Ishikawa (cell line): ENCODE results near the gene LAPTM5.

ENCODE experiments used
- CEBPB ChIP-seq: IDR thresholded peaks from 2 replicates; pipeline ENCODE4 v1.6.1; 2012
- CREB1 ChIP-seq: IDR thresholded peaks from 2 replicates; pipeline ENCODE4 v1.6.1; 2012; ENCODE audit warnings: low read depth
- EGR1 ChIP-seq: IDR thresholded peaks from 2 replicates; pipeline ENCODE4 v1.6.1; 2012
- EP300 ChIP-seq: IDR thresholded peaks from 2 replicates; pipeline ENCODE4 v1.6.1; 2012; ENCODE audit warnings: borderline replicate concordance
- FOXM1 ChIP-seq: IDR thresholded peaks from 2 replicates; pipeline ENCODE4 v1.6.1; 2012; ENCODE audit warnings: low read depth, borderline replicate concordance
- NFIC ChIP-seq: IDR thresholded peaks from 2 replicates; pipeline ENCODE4 v1.6.1; 2012
- TAF1 ChIP-seq: IDR thresholded peaks from 2 replicates; pipeline ENCODE4 v1.6.1; 2012; ENCODE audit warnings: low read depth, mild to moderate bottlenecking
- TCF12 ChIP-seq: IDR thresholded peaks from 2 replicates; pipeline ENCODE4 v1.6.1; 2012; ENCODE audit warnings: low read depth
- TEAD4 ChIP-seq: IDR thresholded peaks from 2 replicates; pipeline ENCODE4 v1.6.1; 2012
- YY1 ChIP-seq: IDR thresholded peaks from 2 replicates; pipeline ENCODE4 v1.6.1; 2012; ENCODE audit warnings: low read depth
- ZBTB7A ChIP-seq: IDR thresholded peaks from 2 replicates; pipeline ENCODE4 v1.6.1; 2012; ENCODE audit warnings: low read depth
- TF ChIP-seq, protein P1 (sequence below): IDR thresholded peaks from 2 replicates; pipeline ENCODE4 v1.6.1; 2012
- TF ChIP-seq, protein P2 (sequence below): IDR thresholded peaks from 2 replicates; pipeline ENCODE4 v1.6.1; 2012

DNA sequence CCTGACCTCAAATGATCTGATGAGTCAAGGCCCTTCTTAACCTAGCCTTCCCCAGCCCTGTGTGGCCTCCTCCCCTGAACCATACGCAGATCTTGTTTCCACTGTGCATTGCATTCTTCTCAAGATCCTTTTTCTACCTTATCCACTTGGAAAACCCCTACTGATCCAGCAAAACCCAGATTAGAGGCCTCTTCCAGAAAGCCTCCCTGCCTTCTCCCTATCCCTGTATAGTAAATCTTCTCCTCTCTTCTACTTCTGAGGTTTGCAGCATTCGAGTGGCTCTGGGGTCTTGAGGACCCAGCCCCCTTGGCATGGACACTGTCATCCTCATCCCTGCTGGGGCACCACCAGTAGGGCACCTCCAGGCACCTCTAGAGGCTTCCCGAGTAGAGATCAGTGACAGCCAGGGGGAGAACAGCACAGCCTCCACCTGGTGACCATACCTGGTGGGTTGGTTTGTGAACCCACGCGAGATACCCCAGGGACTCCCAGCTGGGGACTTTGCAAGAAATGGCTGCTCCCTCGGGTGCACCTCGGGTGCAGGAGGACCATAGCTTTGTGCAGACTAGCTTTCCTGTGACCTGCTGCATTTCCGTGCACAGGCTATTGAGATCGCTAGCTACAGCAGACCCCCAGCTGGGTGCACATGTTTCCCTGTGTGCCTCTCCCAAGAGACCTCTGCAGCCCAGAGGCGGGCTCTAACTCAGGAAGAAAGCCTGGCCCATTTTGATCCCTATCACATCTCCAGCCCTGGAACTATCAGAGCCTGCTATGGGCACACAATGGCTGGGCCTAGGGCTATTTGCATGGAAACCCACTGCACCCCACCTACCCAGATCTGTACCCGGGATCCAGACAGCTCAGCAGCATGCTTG, 68.4 kb downstream of the LAPTM5 start:
- TF ChIP-seq EP300 (no peak), EGR1 (no peak), TCF12 (no peak), TAF1 (no peak), FOXM1 (no peak), ZBTB7A (no peak), CREB1 (no peak), YY1 (no peak), NFIC (no peak), TEAD4 (no peak), CEBPB (no peak)
- TF ChIP-seq, protein P1, sequence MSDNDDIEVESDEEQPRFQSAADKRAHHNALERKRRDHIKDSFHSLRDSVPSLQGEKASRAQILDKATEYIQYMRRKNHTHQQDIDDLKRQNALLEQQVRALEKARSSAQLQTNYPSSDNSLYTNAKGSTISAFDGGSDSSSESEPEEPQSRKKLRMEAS = no peak
- TF ChIP-seq, protein P2, sequence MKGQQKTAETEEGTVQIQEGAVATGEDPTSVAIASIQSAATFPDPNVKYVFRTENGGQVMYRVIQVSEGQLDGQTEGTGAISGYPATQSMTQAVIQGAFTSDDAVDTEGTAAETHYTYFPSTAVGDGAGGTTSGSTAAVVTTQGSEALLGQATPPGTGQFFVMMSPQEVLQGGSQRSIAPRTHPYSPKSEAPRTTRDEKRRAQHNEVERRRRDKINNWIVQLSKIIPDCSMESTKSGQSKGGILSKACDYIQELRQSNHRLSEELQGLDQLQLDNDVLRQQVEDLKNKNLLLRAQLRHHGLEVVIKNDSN = no peak
